Endothelial cell of umbilical vein (primary cell): Measurements from ENCODE around the gene IL6ST. TPM values are rescaled to one million over a fixed set of nuclear protein-coding genes. Genes with fewer than 3 reads are reported as not detected.

ENCODE experiments used
- BruUV-seq: library from RNA; stranded (reverse); fragments of 400-500 nt; replicated peaks from 2 replicates; lab custom pipeline; 2021; lab: Mats Ljungman, UMichigan
- CTCF ChIA-PET: fragments of 300-600, 350-600 bp; sonication (Branson Sonifier 250); formaldehyde crosslinking; loops from one replicate; lab custom pipeline; 2021; ENCODE audit warnings: antibody characterized with exemption, inconsistent platforms; lab: Charles Lee
- POLR2A ChIA-PET: fragments of 300-600, 350-600 bp; sonication (Branson Sonifier 250); formaldehyde crosslinking; loops from one replicate; lab custom pipeline; 2021; ENCODE audit warnings: antibody characterized with exemption, inconsistent platforms; lab: Charles Lee
- DNase-seq: peaks from one replicate; pipeline ENCODE4 v3.0.0-alpha.2; 2011; ENCODE audit warnings: low read depth, low spot score
- FAIRE-seq: peaks from 2 replicates; lab custom pipeline; 2011; peaks lifted over from hg19 to GRCh38; lab: Jason Lieb, UNC
- H2AFZ ChIP-seq: 2 replicates; pipeline ENCODE4 v1.6.0; 2012; ENCODE audit warnings: low read depth, low read length, control low read depth, inconsistent platforms
- H3K27ac ChIP-seq: 2 replicates; pipeline ENCODE4 v1.5.1; 2011; ENCODE audit warnings: low read depth, mild to moderate bottlenecking, control low read depth, low read length, moderate library complexity; ENCODE audit not compliant: insufficient read depth
- H3K27me3 ChIP-seq, 2 experiments: 2 replicates each; pipeline versions ENCODE4 v1.6.0 to v1.6.1; 2011; ENCODE audit warnings: low read length in 2 of 2, mixed read lengths in 1 of 2; ENCODE audit not compliant: control insufficient read depth in 2 of 2, insufficient read depth in 2 of 2
- H3K36me3 ChIP-seq, 2 experiments: 2 replicates in 1 of 2; 3 replicates in 1 of 2; pipeline ENCODE4 v1.5.1; 2011; ENCODE audit warnings: low read length in 2 of 2, mild to moderate bottlenecking in 1 of 2, moderate library complexity in 1 of 2; ENCODE audit not compliant: control insufficient read depth in 2 of 2, insufficient read depth in 2 of 2; ENCODE audit errors: extremely low read depth in 1 of 2
- H3K4me1 ChIP-seq: 3 replicates; pipeline ENCODE4 v1.5.1; 2011; ENCODE audit warnings: mild to moderate bottlenecking, low read length; ENCODE audit not compliant: control insufficient read depth, insufficient read depth; ENCODE audit errors: extremely low read depth
- H3K4me2 ChIP-seq: 2 replicates; pipeline ENCODE4 v1.6.1; 2011; ENCODE audit warnings: low read length, control low read depth, mixed read lengths; ENCODE audit not compliant: insufficient read depth
- H3K4me3 ChIP-seq, 3 experiments: fragments of 200-600 bp in 1 of 3; sonication (generic), shearing (Covaris generic) in 1 of 3; replicated peaks in 1 of 3; 2 replicates each; pipeline ENCODE4 v1.5.1; 2011 to 2016; ENCODE audit warnings: control low read depth in 3 of 3, low read length in 3 of 3, mild to moderate bottlenecking in 2 of 3, inconsistent platforms in 1 of 3, low read depth in 1 of 3, moderate library complexity in 1 of 3; ENCODE audit not compliant: insufficient read depth in 1 of 3
- H3K79me2 ChIP-seq: 2 replicates; pipeline ENCODE4 v1.6.0; 2012; ENCODE audit warnings: low read length, inconsistent platforms; ENCODE audit not compliant: control insufficient read depth, insufficient read depth
- H3K9ac ChIP-seq: replicated peaks from 2 replicates; pipeline ENCODE3; 2011; ENCODE audit warnings: low read length, control low read depth; ENCODE audit not compliant: insufficient read depth; ENCODE audit errors: extremely low read depth
- H3K9me1 ChIP-seq: replicated peaks from 3 replicates; pipeline ENCODE4 v1.6.0; 2011; ENCODE audit warnings: mild to moderate bottlenecking, low read length; ENCODE audit not compliant: control insufficient read depth, insufficient read depth; ENCODE audit errors: extremely low read depth
- H3K9me3 ChIP-seq: replicated peaks from 2 replicates; pipeline ENCODE4 v1.5.1; 2012; ENCODE audit warnings: low read length, inconsistent platforms; ENCODE audit not compliant: control insufficient read depth, insufficient read depth
- H4K20me1 ChIP-seq: replicated peaks from 2 replicates; pipeline ENCODE3; 2011; ENCODE audit warnings: mild to moderate bottlenecking, low read length; ENCODE audit not compliant: control insufficient read depth, insufficient read depth; ENCODE audit errors: extremely low read depth
- EZH2 ChIP-seq: IDR thresholded peaks from 2 replicates; pipeline ENCODE4 v1.6.1; 2012; ENCODE audit warnings: borderline replicate concordance, low read depth, mild to moderate bottlenecking, moderate library complexity, low read length, inconsistent platforms; ENCODE audit not compliant: severe bottlenecking
- FOS ChIP-seq: IDR thresholded peaks from 2 replicates; pipeline ENCODE4 v1.6.1; 2011; ENCODE audit warnings: mild to moderate bottlenecking, low read length, moderate library complexity, borderline replicate concordance; ENCODE audit not compliant: insufficient read depth
- GATA2 ChIP-seq: IDR thresholded peaks from 2 replicates; pipeline ENCODE4 v1.7.0; 2011; ENCODE audit warnings: low read depth, mild to moderate bottlenecking, moderate library complexity, mixed read lengths, low read length; ENCODE audit not compliant: insufficient read length, insufficient read depth
- JUN ChIP-seq: IDR thresholded peaks from 2 replicates; pipeline ENCODE4 v1.6.1; 2011; ENCODE audit warnings: borderline replicate concordance, low read depth; ENCODE audit not compliant: insufficient read length, insufficient read depth
- MYC ChIP-seq: IDR thresholded peaks from one replicate; pipeline ENCODE4 v1.6.1; 2011; ENCODE audit warnings: mild to moderate bottlenecking, low read depth, low read length
- POLR2A ChIP-seq: IDR thresholded peaks from 2 replicates; pipeline ENCODE4 v1.6.1; 2012; ENCODE audit warnings: low read depth, mild to moderate bottlenecking, control low read depth, low read length
- POLR2AphosphoS5 ChIP-seq: IDR thresholded peaks from 2 replicates; pipeline ENCODE4 v1.6.1; 2012; ENCODE audit warnings: low read depth, mild to moderate bottlenecking, control low read depth, low read length, moderate library complexity; ENCODE audit not compliant: insufficient read depth
- dilution Hi-C: fragments of 300-500 bp; cut with MboI; formaldehyde crosslinking; loops from one replicate; pipeline ENCODE4 v1.15.0; 2019; ENCODE audit warnings: low sequenced_read_pairs; ENCODE audit not compliant: extremely low pct_ligation_motif_present
- intact Hi-C: fragments of 100-400 bp; cut with micrococcal nuclease; formaldehyde crosslinking; loops from one replicate; pipeline ENCODE4 v1.10.0; 2022
- polyA plus RNA-seq, 4 experiments: library from polyadenylated mRNA; depleted of rRNA in 3 of 4; stranded (reverse) in 3 of 4; unstranded in 1 of 4; fragments of >200 nt; gene quantifications; 2 replicates each; pipeline versions ENCODE4 v1.2.1 to v1.2.3, GENCODE V29; 2011 to 2012; ENCODE audit warnings: missing spikeins in 1 of 4
- total RNA-seq: library from RNA; stranded (reverse); gene quantifications from 2 replicates; pipeline ENCODE4 v1.2.3, GENCODE V29; 2021
- TF ChIP-seq, protein P1 (sequence below), 2 donors: IDR thresholded peaks; 1 replicate in 1 of 2; 2 replicates in 1 of 2; pipeline ENCODE4 v1.5.1; 2011; ENCODE audit warnings: low read length in 2 of 2, mild to moderate bottlenecking in 2 of 2, moderate library complexity in 2 of 2, control low read depth in 1 of 2, inconsistent platforms in 1 of 2, low read depth in 1 of 2; ENCODE audit not compliant: insufficient read depth in 1 of 2; ENCODE audit errors: extremely low read depth in 1 of 2
- TF ChIP-seq, protein P2 (sequence below): IDR thresholded peaks from 2 replicates; pipeline ENCODE4 v1.6.1; 2011; ENCODE audit not compliant: insufficient read depth, insufficient read length

The IL6ST gene
- total and polyA plus RNA-seq, 2 donors (not counting 3 experiments of a cell fraction or from before 2014, with no cell fraction given), result 135 to 345 TPM

GRCh38 chr5:55903121-55903701 lies 91.6 kb downstream of the IL6ST start:
- Histone ChIP-seq H3K27me3 (no peaks in the 10 kb centered on the region), H3K4me1 (no peaks in the 10 kb centered on the region), H3K9me3 (no peaks in the 10 kb centered on the region), H4K20me1 (no peaks in the 10 kb centered on the region), H3K4me2 (no peak overlapping the region), H3K79me2 (no peaks in the 10 kb centered on the region), H3K27ac (no peak overlapping the region), H3K9me1 (no peaks in the 10 kb centered on the region), H3K36me3 (no peaks in the 10 kb centered on the region), H2AFZ (no peak overlapping the region), H3K4me3 (no peak overlapping the region), H3K9ac (no peak overlapping the region)
- ChIA-PET CTCF (interaction anchor here (1.3 kb wide), 2 partner anchors 9 to 34 kb away, joined by 4 to 7 read pairs; no protein-coding TSS in a partner anchor), POLR2A (no interaction called here)
- no peak for FAIRE-seq
- dilution Hi-C loops (no loop called here), intact Hi-C loops (no loop called here)
- no peak for TF ChIP-seq EZH2
- TF ChIP-seq FOS, result no peak
- no TSS peak for BruUV-seq
- DNase-seq, result peak; percentile 26

DNA sequence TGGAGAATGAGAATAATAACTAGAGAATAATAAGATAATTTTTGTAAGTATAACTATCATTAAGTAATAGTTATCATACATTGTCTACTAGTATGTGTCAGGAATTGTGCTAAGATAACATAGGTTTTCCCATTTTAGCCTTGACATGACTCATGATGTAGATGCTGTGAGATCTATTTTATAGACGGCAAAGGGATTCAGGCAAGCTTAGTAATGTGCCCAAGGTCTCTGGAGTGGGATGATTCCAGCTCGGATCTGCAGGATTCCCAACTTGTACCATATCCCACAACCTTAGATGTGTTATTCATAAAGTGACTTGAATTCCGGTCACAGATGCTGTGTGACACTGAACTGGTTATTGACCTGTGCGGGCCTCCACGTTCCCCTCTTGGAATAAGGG lies 92.1 kb downstream of the IL6ST start:
- no peaks in the 10 kb centered on the region for H3K36me3 ChIP-seq
- H2AFZ ChIP-seq, result no peak overlapping the region
- POLR2A ChIA-PET, result no interaction called here
- no TSS peak for BruUV-seq
- H3K9me1 ChIP-seq, result no peaks in the 10 kb centered on the region
- intact Hi-C loops, result no loop called here
- no peaks in the 10 kb centered on the region for H3K27me3 ChIP-seq
- no peaks in the 10 kb centered on the region for H3K9me3 ChIP-seq
- H3K27ac ChIP-seq, result no peak overlapping the region
- dilution Hi-C loops, result no loop called here
- CTCF ChIA-PET, result interaction anchor here (1.3 kb wide), 1 partner anchor 9 kb away, joined by 4 read pairs; no protein-coding TSS in a partner anchor
- TF ChIP-seq, protein P1, sequence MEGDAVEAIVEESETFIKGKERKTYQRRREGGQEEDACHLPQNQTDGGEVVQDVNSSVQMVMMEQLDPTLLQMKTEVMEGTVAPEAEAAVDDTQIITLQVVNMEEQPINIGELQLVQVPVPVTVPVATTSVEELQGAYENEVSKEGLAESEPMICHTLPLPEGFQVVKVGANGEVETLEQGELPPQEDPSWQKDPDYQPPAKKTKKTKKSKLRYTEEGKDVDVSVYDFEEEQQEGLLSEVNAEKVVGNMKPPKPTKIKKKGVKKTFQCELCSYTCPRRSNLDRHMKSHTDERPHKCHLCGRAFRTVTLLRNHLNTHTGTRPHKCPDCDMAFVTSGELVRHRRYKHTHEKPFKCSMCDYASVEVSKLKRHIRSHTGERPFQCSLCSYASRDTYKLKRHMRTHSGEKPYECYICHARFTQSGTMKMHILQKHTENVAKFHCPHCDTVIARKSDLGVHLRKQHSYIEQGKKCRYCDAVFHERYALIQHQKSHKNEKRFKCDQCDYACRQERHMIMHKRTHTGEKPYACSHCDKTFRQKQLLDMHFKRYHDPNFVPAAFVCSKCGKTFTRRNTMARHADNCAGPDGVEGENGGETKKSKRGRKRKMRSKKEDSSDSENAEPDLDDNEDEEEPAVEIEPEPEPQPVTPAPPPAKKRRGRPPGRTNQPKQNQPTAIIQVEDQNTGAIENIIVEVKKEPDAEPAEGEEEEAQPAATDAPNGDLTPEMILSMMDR (IDR thresholded peaks at IDR 0.05; ENCODE audit: extremely low read depth in 1 of 2, insufficient read depth in 1 of 2, low read depth in 1 of 2, low read length in 2 of 2), result no peak
- TF ChIP-seq FOS (no peak), GATA2 (no peak), MYC (no peak), POLR2A (no peak), EZH2 (no peak), POLR2AphosphoS5 (no peak), JUN (no peak)
- TF ChIP-seq, protein P2, sequence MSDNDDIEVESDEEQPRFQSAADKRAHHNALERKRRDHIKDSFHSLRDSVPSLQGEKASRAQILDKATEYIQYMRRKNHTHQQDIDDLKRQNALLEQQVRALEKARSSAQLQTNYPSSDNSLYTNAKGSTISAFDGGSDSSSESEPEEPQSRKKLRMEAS, result no peak
- no peaks in the 10 kb centered on the region for H4K20me1 ChIP-seq
- H3K4me1 ChIP-seq, result no peaks in the 10 kb centered on the region
- H3K9ac ChIP-seq, result no peak overlapping the region
- H3K4me2 ChIP-seq, result no peak overlapping the region
- no peak overlapping the region for H3K4me3 ChIP-seq
- DNase-seq (no peak), FAIRE-seq (no peak)
- H3K79me2 ChIP-seq, result no peaks in the 10 kb centered on the region
